Natural killer cell (primary cell): ENCODE data around the gene LHFPL2. TPM values are rescaled to one million over a fixed set of nuclear protein-coding genes. Genes with fewer than 3 reads are reported as not detected.
A peak's percentile ranks its signal among the peaks of the same experiment; 100 is the strongest.

ENCODE experiments used
- ATAC-seq, 3 donors: fragments of 150-1000 bp in 2 of 3; fragments of 200-7000 bp in 1 of 3; cut with Tn5 transposase; 1 replicate in 1 of 3; 2 replicates in 2 of 3; pipeline ENCODE4 v1.10.0; 2021; ENCODE audit warnings: mild to moderate bottlenecking in 2 of 3, moderate library complexity in 2 of 3
- DNase-seq, 2 donors: peaks; one replicate each; pipeline versions ENCODE4 v3.0.0 to v3.0.0-alpha.2; 2013 to 2021; ENCODE audit warnings: mixed read lengths in 1 of 2
- H3K27ac ChIP-seq: one replicate; pipeline ENCODE4 v1.5.1; 2013; ENCODE audit warnings: mild to moderate bottlenecking, low read length
- H3K27me3 ChIP-seq: one replicate; pipeline ENCODE4 v1.6.1; 2013; ENCODE audit warnings: low read length; ENCODE audit not compliant: control insufficient read depth, insufficient read depth
- H3K36me3 ChIP-seq: one replicate; pipeline ENCODE4 v1.6.1; 2013; ENCODE audit warnings: low read length; ENCODE audit not compliant: control insufficient read depth, insufficient read depth
- H3K4me1 ChIP-seq: one replicate; pipeline ENCODE4 v1.6.1; 2013; ENCODE audit warnings: low read length; ENCODE audit not compliant: control insufficient read depth, insufficient read depth
- H3K4me3 ChIP-seq: one replicate; pipeline ENCODE4 v1.5.1; 2013; ENCODE audit warnings: low read length
- H3K9me3 ChIP-seq: one replicate; pipeline ENCODE4 v1.6.1; 2013; ENCODE audit warnings: low read length; ENCODE audit not compliant: control insufficient read depth, insufficient read depth
- H3K27ac Mint-ChIP-seq, 2 donors: one replicate each; pipeline ENCODE4 v1.8.0; 2022; ENCODE audit warnings: mild to moderate bottlenecking in 2 of 2, mixed read lengths in 2 of 2, moderate library complexity in 1 of 2
- H3K27me3 Mint-ChIP-seq, 2 donors: one replicate each; pipeline ENCODE4 v1.8.0; 2022; ENCODE audit warnings: low read depth in 2 of 2, mixed read lengths in 2 of 2
- H3K36me3 Mint-ChIP-seq: one replicate; pipeline ENCODE4 v1.8.0; 2022; ENCODE audit warnings: mixed read lengths
- H3K4me1 Mint-ChIP-seq, 2 donors: one replicate each; pipeline ENCODE4 v1.8.0; 2022; ENCODE audit warnings: mixed read lengths in 2 of 2
- H3K4me3 Mint-ChIP-seq: one replicate; pipeline ENCODE4 v1.8.0; 2022; ENCODE audit warnings: mild to moderate bottlenecking, moderate library complexity, mixed read lengths
- H3K9me3 Mint-ChIP-seq, 2 donors: one replicate each; pipeline ENCODE4 v1.8.0; 2022; ENCODE audit warnings: mixed read lengths in 2 of 2
- WGBS: methylation state at CpG from one replicate; pipeline ENCODE4 v1.1.7; 2013; ENCODE audit warnings: missing lambda C conversion rate; ENCODE audit not compliant: insufficient coverage; 5-methylcytosine and 5-hydroxymethylcytosine counted together
- intact Hi-C: fragments of 100-400 bp; cut with micrococcal nuclease; formaldehyde crosslinking; loops from one replicate; pipeline ENCODE4 v1.14.2; 2022
- total RNA-seq, 4 donors: library from RNA; stranded (reverse); fragments of 120-200 nt in 1 of 4; gene quantifications; one replicate each; pipeline versions ENCODE4 v1.2.3 to v1.2.4, GENCODE V29; 2013 to 2022
- TF ChIP-seq, protein P1 (sequence below): fragments of 200-600 bp; IDR thresholded peaks from one replicate; pipeline ENCODE4 v1.8.0; 2022; ENCODE audit warnings: antibody characterized with exemption

The LHFPL2 gene
- total RNA-seq, 3 donors from 2014 or later (not counting 1 experiment from before 2014, with no cell fraction given), result 0.85 to 1.9 (median 1.00) TPM

DNA sequence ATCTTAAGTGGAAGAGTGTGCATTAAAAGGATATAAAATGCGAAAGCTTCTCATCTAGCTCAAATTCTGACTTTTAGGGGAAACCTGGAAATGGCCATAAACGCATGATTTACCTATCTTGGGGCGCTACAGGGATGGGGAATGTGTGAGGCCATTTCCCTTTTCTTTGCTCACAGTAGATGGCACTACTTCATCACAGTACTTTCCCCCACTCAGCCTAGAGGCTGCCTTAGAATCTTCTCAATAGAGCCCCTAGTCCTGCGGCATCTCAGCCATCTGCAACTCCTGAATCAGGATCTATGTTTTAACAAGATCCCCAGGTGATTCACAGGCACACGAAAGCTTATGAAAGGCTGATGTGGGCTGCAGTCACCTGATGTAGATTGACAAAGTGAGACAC lies 110.8 kb downstream of the LHFPL2 start:
- no peaks in the 10 kb centered on the region for H3K9me3 ChIP-seq
- intact Hi-C loops, result no loop called here
- TF ChIP-seq, protein P1, sequence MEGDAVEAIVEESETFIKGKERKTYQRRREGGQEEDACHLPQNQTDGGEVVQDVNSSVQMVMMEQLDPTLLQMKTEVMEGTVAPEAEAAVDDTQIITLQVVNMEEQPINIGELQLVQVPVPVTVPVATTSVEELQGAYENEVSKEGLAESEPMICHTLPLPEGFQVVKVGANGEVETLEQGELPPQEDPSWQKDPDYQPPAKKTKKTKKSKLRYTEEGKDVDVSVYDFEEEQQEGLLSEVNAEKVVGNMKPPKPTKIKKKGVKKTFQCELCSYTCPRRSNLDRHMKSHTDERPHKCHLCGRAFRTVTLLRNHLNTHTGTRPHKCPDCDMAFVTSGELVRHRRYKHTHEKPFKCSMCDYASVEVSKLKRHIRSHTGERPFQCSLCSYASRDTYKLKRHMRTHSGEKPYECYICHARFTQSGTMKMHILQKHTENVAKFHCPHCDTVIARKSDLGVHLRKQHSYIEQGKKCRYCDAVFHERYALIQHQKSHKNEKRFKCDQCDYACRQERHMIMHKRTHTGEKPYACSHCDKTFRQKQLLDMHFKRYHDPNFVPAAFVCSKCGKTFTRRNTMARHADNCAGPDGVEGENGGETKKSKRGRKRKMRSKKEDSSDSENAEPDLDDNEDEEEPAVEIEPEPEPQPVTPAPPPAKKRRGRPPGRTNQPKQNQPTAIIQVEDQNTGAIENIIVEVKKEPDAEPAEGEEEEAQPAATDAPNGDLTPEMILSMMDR, result no peak
- WGBS, result 66% methylated on average over 5 of the region's 5 CpGs
- H3K27me3 ChIP-seq, result no peaks in the 10 kb centered on the region
- no peak overlapping the region for H3K4me3 Mint-ChIP-seq
- H3K9me3 Mint-ChIP-seq, result no peaks in the 10 kb centered on the region
- peaks cover 0 to 6% of the 10 kb centered on the region in 2 donors for H3K4me1 Mint-ChIP-seq
- no peaks in the 10 kb centered on the region for H3K36me3 Mint-ChIP-seq
- no peaks in the 10 kb centered on the region for H3K36me3 ChIP-seq
- H3K4me1 ChIP-seq, result peaks cover 12% of the 10 kb centered on the region
- no peak overlapping the region for H3K27ac Mint-ChIP-seq
- DNase-seq (peak in 1 of 2 donors; percentile 10), ATAC-seq (peak in 1 of 3 donors; percentile 52)
- no peak overlapping the region for H3K27ac ChIP-seq
- no peak overlapping the region for H3K4me3 ChIP-seq
- no peaks in the 10 kb centered on the region for H3K27me3 Mint-ChIP-seq

DNA sequence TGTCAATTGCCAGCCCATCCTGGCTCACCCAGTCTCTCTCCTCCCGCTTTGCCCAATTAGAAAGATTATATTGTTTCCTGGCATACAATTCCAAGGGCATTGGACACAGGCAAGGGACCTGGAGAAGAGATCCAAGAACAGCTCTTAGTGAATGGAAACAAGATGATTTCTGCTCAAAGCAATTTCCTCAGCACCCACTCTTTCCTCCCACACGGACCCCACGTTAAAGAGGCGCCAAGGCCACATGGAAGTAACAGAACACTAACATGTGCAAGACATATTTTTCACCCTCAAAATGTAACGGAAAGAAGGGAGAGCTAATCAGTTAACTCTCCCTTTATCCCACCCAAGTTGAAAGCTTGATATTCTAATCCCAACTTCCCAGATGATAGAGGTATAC lies 111.2 kb downstream of the LHFPL2 start:
- no peaks in the 10 kb centered on the region for H3K9me3 ChIP-seq
- TF ChIP-seq, protein P1, result no peak
- Mint-ChIP-seq H3K27me3 (no peaks in the 10 kb centered on the region), H3K9me3 (no peaks in the 10 kb centered on the region), H3K4me1 (peaks cover 0 to 6% of the 10 kb centered on the region in 2 donors), H3K36me3 (no peaks in the 10 kb centered on the region), H3K27ac (no peak overlapping the region), H3K4me3 (no peak overlapping the region)
- intact Hi-C loops, result no loop called here
- no peaks in the 10 kb centered on the region for H3K27me3 ChIP-seq
- H3K4me3 ChIP-seq, result no peak overlapping the region
- peaks cover 12% of the 10 kb centered on the region for H3K4me1 ChIP-seq
- 72% methylated on average over 5 of the region's 5 CpGs for WGBS
- ATAC-seq (no peak), DNase-seq (no peak)
- no peak overlapping the region for H3K27ac ChIP-seq
- H3K36me3 ChIP-seq, result no peaks in the 10 kb centered on the region

DNA sequence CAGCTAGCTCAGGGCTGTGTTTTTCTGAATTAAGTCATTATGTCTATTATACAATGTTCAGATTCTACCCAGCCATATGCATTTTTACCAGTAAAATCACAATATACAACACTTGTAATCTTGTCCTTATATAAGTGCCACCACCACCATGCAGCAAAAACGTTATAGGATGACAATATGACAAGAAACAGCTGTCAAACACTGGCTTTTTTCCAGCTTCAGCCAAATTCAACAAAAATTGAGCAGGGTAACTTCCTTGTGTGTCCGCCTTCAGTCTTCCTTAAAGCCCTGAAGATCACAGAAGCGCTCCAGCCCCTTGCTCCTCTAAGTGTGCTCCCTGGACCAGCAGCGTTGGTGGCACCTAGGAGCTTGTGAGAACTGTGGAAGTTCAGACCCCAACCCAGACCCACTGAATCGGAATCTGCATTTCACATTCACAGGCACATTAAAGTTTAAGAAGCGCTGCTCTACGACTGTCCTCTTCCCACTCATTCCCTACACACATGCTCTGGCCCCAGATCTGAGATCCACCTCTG lies 111.8 kb downstream of the LHFPL2 start:
- intact Hi-C loops, result no loop called here
- no peaks in the 10 kb centered on the region for H3K36me3 ChIP-seq
- no peak overlapping the region for H3K4me3 ChIP-seq
- H3K9me3 ChIP-seq, result no peaks in the 10 kb centered on the region
- ATAC-seq (no peak), DNase-seq (no peak)
- H3K27me3 Mint-ChIP-seq, result no peaks in the 10 kb centered on the region
- no peaks in the 10 kb centered on the region for H3K36me3 Mint-ChIP-seq
- H3K27me3 ChIP-seq, result no peaks in the 10 kb centered on the region
- WGBS, result 84% methylated on average over 7 of the region's 7 CpGs
- no peak overlapping the region for H3K27ac Mint-ChIP-seq
- TF ChIP-seq, protein P1, result no peak
- no peak overlapping the region for H3K4me3 Mint-ChIP-seq
- H3K27ac ChIP-seq, result no peak overlapping the region
- no peaks in the 10 kb centered on the region for H3K9me3 Mint-ChIP-seq
- H3K4me1 Mint-ChIP-seq, result peaks cover 0 to 6% of the 10 kb centered on the region in 2 donors
- peaks cover 12% of the 10 kb centered on the region for H3K4me1 ChIP-seq

DNA sequence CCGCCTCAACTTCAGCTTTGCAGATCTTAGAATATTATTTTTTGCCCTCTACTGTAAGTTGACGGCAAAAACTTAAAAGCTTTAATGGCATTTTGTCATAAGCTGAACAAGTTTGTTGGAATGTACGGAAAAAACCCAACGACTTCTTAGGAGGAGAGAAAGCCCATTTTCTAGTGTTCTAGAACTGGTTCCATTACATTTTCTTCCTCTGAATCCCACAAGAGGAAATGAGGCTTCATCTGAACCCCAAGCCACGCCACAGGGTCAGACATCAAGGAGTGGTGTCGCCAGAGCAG lies 113.7 kb downstream of the LHFPL2 start:
- Mint-ChIP-seq H3K27ac (no peak overlapping the region), H3K36me3 (no peaks in the 10 kb centered on the region), H3K27me3 (no peaks in the 10 kb centered on the region), H3K4me1 (peaks cover 0 to 6% of the 10 kb centered on the region in 2 donors), H3K9me3 (no peaks in the 10 kb centered on the region), H3K4me3 (no peak overlapping the region)
- DNase-seq, result no peak
- Histone ChIP-seq H3K36me3 (no peaks in the 10 kb centered on the region), H3K4me3 (no peak overlapping the region), H3K9me3 (no peaks in the 10 kb centered on the region), H3K4me1 (no peaks in the 10 kb centered on the region), H3K27ac (no peak overlapping the region), H3K27me3 (no peaks in the 10 kb centered on the region)
- TF ChIP-seq, protein P1, result no peak
- no peak for ATAC-seq
- intact Hi-C loops, result no loop called here
- WGBS, result 80% methylated on average over 6 of the region's 6 CpGs
